ENCODE measurements around the gene SLC25A42. TPM values are rescaled to one million over a fixed set of nuclear protein-coding genes. Genes with fewer than 3 reads are reported as not detected.

SLC25A42 gene
- total RNA-seq, 1 donor, result 5.4 TPM

- TF ChIP-seq, protein P1, sequence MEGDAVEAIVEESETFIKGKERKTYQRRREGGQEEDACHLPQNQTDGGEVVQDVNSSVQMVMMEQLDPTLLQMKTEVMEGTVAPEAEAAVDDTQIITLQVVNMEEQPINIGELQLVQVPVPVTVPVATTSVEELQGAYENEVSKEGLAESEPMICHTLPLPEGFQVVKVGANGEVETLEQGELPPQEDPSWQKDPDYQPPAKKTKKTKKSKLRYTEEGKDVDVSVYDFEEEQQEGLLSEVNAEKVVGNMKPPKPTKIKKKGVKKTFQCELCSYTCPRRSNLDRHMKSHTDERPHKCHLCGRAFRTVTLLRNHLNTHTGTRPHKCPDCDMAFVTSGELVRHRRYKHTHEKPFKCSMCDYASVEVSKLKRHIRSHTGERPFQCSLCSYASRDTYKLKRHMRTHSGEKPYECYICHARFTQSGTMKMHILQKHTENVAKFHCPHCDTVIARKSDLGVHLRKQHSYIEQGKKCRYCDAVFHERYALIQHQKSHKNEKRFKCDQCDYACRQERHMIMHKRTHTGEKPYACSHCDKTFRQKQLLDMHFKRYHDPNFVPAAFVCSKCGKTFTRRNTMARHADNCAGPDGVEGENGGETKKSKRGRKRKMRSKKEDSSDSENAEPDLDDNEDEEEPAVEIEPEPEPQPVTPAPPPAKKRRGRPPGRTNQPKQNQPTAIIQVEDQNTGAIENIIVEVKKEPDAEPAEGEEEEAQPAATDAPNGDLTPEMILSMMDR (IDR thresholded peaks at IDR 0.05; ENCODE audit: extremely low read depth, low read depth, low read length), result no peak
- Histone ChIP-seq H3K27me3 (ENCODE audit: insufficient read depth, low read length) (no peaks in the 10 kb centered on the region), H3K4me2 (ENCODE audit: insufficient read depth, low read length) (no peak overlapping the region), H3K4me3 (ENCODE audit: insufficient read depth, low read length) (no peak overlapping the region), H3K9me3 (ENCODE audit: low read depth, low read length) (peaks cover 5% of the 10 kb centered on the region), H3K27ac (ENCODE audit: low read depth, low read length) (no peak overlapping the region), H3K4me1 (ENCODE audit: insufficient read depth, low read length) (no peaks in the 10 kb centered on the region), H4K20me1 (ENCODE audit: insufficient read depth, low read length) (no peaks in the 10 kb centered on the region), H3K36me3 (ENCODE audit: insufficient read depth, low read length) (no peaks in the 10 kb centered on the region), H2AFZ (ENCODE audit: low read length) (no peak overlapping the region), H3K79me2 (ENCODE audit: insufficient read depth, low read length) (no peaks in the 10 kb centered on the region)
- no peak for DNase-seq (ENCODE audit: insufficient read length, low spot score, missing footprints)
Measured at GRCh38 chr19:19126102-19126501, 62.3 kb downstream of the SLC25A42 start.

- TF ChIP-seq, protein P1 (IDR thresholded peaks at IDR 0.05; ENCODE audit: extremely low read depth, low read depth, low read length), result no peak
- Histone ChIP-seq H3K27me3 (ENCODE audit: insufficient read depth, low read length) (no peaks in the 10 kb centered on the region), H2AFZ (ENCODE audit: low read length) (no peak overlapping the region), H3K4me2 (ENCODE audit: insufficient read depth, low read length) (no peak overlapping the region), H3K4me1 (ENCODE audit: insufficient read depth, low read length) (no peaks in the 10 kb centered on the region), H3K27ac (ENCODE audit: low read depth, low read length) (no peak overlapping the region), H3K4me3 (ENCODE audit: insufficient read depth, low read length) (no peak overlapping the region), H4K20me1 (ENCODE audit: insufficient read depth, low read length) (no peaks in the 10 kb centered on the region), H3K36me3 (ENCODE audit: insufficient read depth, low read length) (no peaks in the 10 kb centered on the region), H3K9me3 (ENCODE audit: low read depth, low read length) (peaks cover 3% of the 10 kb centered on the region), H3K79me2 (ENCODE audit: insufficient read depth, low read length) (peaks cover 2% of the 10 kb centered on the region)
- DNase-seq (ENCODE audit: insufficient read length, low spot score, missing footprints), result no peak
Measured at GRCh38 chr19:19131989-19132388, 68.2 kb downstream of the SLC25A42 start.

DNA sequence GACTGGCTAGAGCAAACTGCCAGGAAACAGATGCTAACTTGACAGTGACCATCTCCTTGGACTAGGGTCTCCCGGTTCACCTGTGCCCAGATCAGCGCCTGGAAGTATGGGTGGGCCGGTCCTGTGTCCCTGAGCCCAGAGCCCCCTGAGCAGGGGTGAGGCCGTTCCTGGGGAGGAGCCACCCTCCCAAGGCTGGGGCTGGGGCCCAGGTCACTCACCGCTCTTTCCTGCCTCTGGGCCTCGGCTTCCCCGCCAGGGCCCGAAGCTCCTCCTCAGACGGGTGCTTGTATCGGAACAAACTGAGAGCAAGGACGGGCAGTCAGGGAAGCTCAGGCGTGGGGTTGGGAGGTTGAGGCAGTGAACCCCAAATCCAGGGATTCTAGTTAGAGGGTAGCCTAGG is 69.1 kb downstream of the SLC25A42 start:
- H3K79me2 ChIP-seq (ENCODE audit: insufficient read depth, low read length), result peaks cover 10% of the 10 kb centered on the region
- H3K27ac ChIP-seq (ENCODE audit: low read depth, low read length), result no peak overlapping the region
- H2AFZ ChIP-seq (ENCODE audit: low read length), result no peak overlapping the region
- H3K36me3 ChIP-seq (ENCODE audit: insufficient read depth, low read length), result no peaks in the 10 kb centered on the region
- H3K4me3 ChIP-seq (ENCODE audit: insufficient read depth, low read length), result no peak overlapping the region
- no peak overlapping the region for H3K4me2 ChIP-seq (ENCODE audit: insufficient read depth, low read length)
- TF ChIP-seq, protein P1 (IDR thresholded peaks at IDR 0.05; ENCODE audit: extremely low read depth, low read depth, low read length), result no peak
- peaks cover 6% of the 10 kb centered on the region for H3K4me1 ChIP-seq (ENCODE audit: insufficient read depth, low read length)
- DNase-seq (ENCODE audit: insufficient read length, low spot score, missing footprints), result no peak
- H3K27me3 ChIP-seq (ENCODE audit: insufficient read depth, low read length), result no peaks in the 10 kb centered on the region
- no peaks in the 10 kb centered on the region for H4K20me1 ChIP-seq (ENCODE audit: insufficient read depth, low read length)
- peaks cover 3% of the 10 kb centered on the region for H3K9me3 ChIP-seq (ENCODE audit: low read depth, low read length)

- H2AFZ ChIP-seq (ENCODE audit: low read length), result no peak overlapping the region
- H3K27me3 ChIP-seq (ENCODE audit: insufficient read depth, low read length), result no peaks in the 10 kb centered on the region
- no peak overlapping the region for H3K4me2 ChIP-seq (ENCODE audit: insufficient read depth, low read length)
- H3K9me3 ChIP-seq (ENCODE audit: low read depth, low read length), result peaks cover 3% of the 10 kb centered on the region
- no peaks in the 10 kb centered on the region for H4K20me1 ChIP-seq (ENCODE audit: insufficient read depth, low read length)
- H3K27ac ChIP-seq (ENCODE audit: low read depth, low read length), result no peak overlapping the region
- no peaks in the 10 kb centered on the region for H3K36me3 ChIP-seq (ENCODE audit: insufficient read depth, low read length)
- no peak for DNase-seq (ENCODE audit: insufficient read length, low spot score, missing footprints)
- peaks cover 13% of the 10 kb centered on the region for H3K79me2 ChIP-seq (ENCODE audit: insufficient read depth, low read length)
- peaks cover 8% of the 10 kb centered on the region for H3K4me1 ChIP-seq (ENCODE audit: insufficient read depth, low read length)
- TF ChIP-seq, protein P1 (IDR thresholded peaks at IDR 0.05; ENCODE audit: extremely low read depth, low read depth, low read length), result no peak
- H3K4me3 ChIP-seq (ENCODE audit: insufficient read depth, low read length), result no peak overlapping the region
Measured at GRCh38 chr19:19133985-19134384, 70.2 kb downstream of the SLC25A42 start.
